OCI-LY7 (cell line): ENCODE data around the gene SP7. TPM values are rescaled to one million over a fixed set of nuclear protein-coding genes. Genes with fewer than 3 reads are reported as not detected.
"Not testable (repeated sequence)": the region's sequence is repeated elsewhere in the genome, so short reads cannot be mapped to it uniquely, and the experiment has no call there.

Experiments
- BruUV-seq: library from RNA; stranded (reverse); fragments of 400-500 nt; replicated peaks from 2 replicates; lab custom pipeline; 2021; lab: Mats Ljungman, UMichigan
- CTCF ChIA-PET: fragments of 300-600 bp; sonication (Branson Sonifier 250); formaldehyde crosslinking; loops from one replicate; lab custom pipeline; 2022; ENCODE audit warnings: antibody characterized with exemption; ENCODE audit not compliant: unreplicated experiment; lab: Charles Lee
- POLR2A ChIA-PET: fragments of 300-600 bp; sonication (Branson Sonifier 250); formaldehyde crosslinking; loops from one replicate; lab custom pipeline; 2022; ENCODE audit warnings: antibody characterized with exemption; lab: Charles Lee
- DNase-seq: peaks from one replicate; pipeline ENCODE4 v3.0.0-alpha.2; 2015; ENCODE audit warnings: low spot score
- H2AFZ ChIP-seq: fragments of 200-600 bp; sonication (generic), shearing (Covaris generic); 2 replicates; pipeline ENCODE4 v1.6.1; 2014; ENCODE audit warnings: mild to moderate bottlenecking, antibody characterized with exemption, low read length, moderate library complexity
- H3K27ac ChIP-seq: fragments of 200-600 bp; sonication (generic); 2 replicates; pipeline ENCODE4 v1.5.1; 2014; ENCODE audit warnings: mixed run types, low read depth, mild to moderate bottlenecking, moderate library complexity, low read length, inconsistent platforms; ENCODE audit not compliant: poor library complexity, severe bottlenecking
- H3K36me3 ChIP-seq: fragments of 200-600 bp; sonication (generic); 2 replicates; pipeline ENCODE4 v1.6.1; 2014; ENCODE audit warnings: mild to moderate bottlenecking, antibody characterized with exemption, low read length, moderate library complexity, mixed read lengths; ENCODE audit not compliant: insufficient read depth
- H3K4me1 ChIP-seq: fragments of 200-600 bp; sonication (generic); 2 replicates; pipeline ENCODE4 v1.5.1; 2014; ENCODE audit warnings: mild to moderate bottlenecking, low read length; ENCODE audit not compliant: insufficient read depth, poor library complexity, severe bottlenecking
- H3K4me2 ChIP-seq: fragments of 200-600 bp; sonication (generic); 2 replicates; pipeline ENCODE4 v1.6.1; 2014; ENCODE audit warnings: mild to moderate bottlenecking, low read length
- H3K4me3 ChIP-seq: fragments of 200-600 bp; sonication (generic); 2 replicates; pipeline ENCODE4 v1.5.1; 2014; ENCODE audit warnings: mild to moderate bottlenecking, low read depth, low read length; ENCODE audit not compliant: poor library complexity, severe bottlenecking
- H3K79me2 ChIP-seq: fragments of 200-600 bp; sonication (generic); 2 replicates; pipeline ENCODE4 v1.6.1; 2016; ENCODE audit warnings: low read depth, mild to moderate bottlenecking, low read length, moderate library complexity, mixed read lengths; ENCODE audit not compliant: insufficient read depth
- H3K9me2 ChIP-seq: fragments of 200-600 bp; sonication (generic); 2 replicates; pipeline ENCODE4 v1.6.1; 2016; ENCODE audit warnings: mild to moderate bottlenecking, low read length, mixed read lengths; ENCODE audit not compliant: insufficient read depth
- H3K9me3 ChIP-seq: fragments of 200-600 bp; sonication (generic); 2 replicates; pipeline ENCODE4 v1.6.1; 2014; ENCODE audit warnings: mild to moderate bottlenecking, mixed run types, low read length, mixed read lengths
- H4K20me1 ChIP-seq: fragments of 200-600 bp; sonication (generic); 2 replicates; pipeline ENCODE4 v1.6.1; 2014; ENCODE audit warnings: mild to moderate bottlenecking, antibody characterized with exemption, low read length, moderate library complexity, mixed read lengths; ENCODE audit not compliant: insufficient read depth
- EZH2phosphoT487 ChIP-seq: fragments of 200-600 bp; sonication (generic); IDR thresholded peaks from 2 replicates; pipeline ENCODE4 v1.6.1; 2018; ENCODE audit warnings: low read depth, borderline replicate concordance, mild to moderate bottlenecking, mixed run types, antibody characterized with exemption, low read length, moderate library complexity, mixed read lengths
- intact Hi-C: fragments of 100-400 bp; cut with micrococcal nuclease; formaldehyde crosslinking; loops from one replicate; pipeline ENCODE4 v1.10.0; 2022; ENCODE audit not compliant: unreplicated experiment
- total RNA-seq, 2 experiments: library from RNA; depleted of rRNA in 1 of 2; stranded (reverse); fragments of >200 nt in 1 of 2; shearing (Covaris generic) in 1 of 2; gene quantifications; 2 replicates each; pipeline ENCODE4 v1.2.3, GENCODE V29; 2014 to 2022
- TF ChIP-seq, protein P1 (sequence below): fragments of 200-600 bp; sonication (generic); conservative IDR thresholded peaks from 2 replicates; pipeline ENCODE4 v1.5.1; 2014; ENCODE audit warnings: mild to moderate bottlenecking, antibody characterized with exemption, low read length, moderate library complexity, mixed read lengths

The SP7 gene
- total RNA-seq, 2 experiments from 2014 or later, result 0.16 to 0.27 TPM

DNA sequence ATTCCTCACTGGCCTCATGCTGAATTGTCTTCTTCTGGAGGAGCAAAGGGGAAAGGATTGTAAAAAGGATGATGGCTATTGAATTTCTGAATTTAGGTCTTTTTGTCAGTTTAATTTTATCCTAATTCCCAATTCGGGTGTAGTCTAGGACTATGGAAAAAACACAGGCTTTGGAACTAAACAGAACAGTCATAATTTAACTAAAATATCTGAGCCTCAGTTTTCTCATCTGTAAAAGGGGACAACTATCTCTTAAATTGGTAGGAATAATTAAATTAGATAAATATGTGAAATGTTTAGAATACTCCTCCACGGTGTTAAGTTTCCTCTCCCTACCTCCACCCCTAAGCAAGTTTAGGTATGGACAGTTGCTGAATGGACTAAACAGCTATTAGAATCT lies 40.6 kb upstream of the SP7 start:
- POLR2A ChIA-PET, result interaction anchor here (0.6 kb wide), 1 partner anchor 19 kb away, joined by 3 read pairs; no protein-coding TSS in a partner anchor
- Histone ChIP-seq H4K20me1 (peaks cover 8% of the 10 kb centered on the region; the same call in 1 of the 2 replicates), H3K9me2 (no peaks in the 10 kb centered on the region), H3K4me1 (peaks cover 33% of the 10 kb centered on the region), H2AFZ (no peak overlapping the region), H3K4me3 (no peak overlapping the region), H3K4me2 (no peak overlapping the region), H3K27ac (no peak overlapping the region), H3K36me3 (peaks cover 9% of the 10 kb centered on the region; the same call in 1 of the 2 replicates), H3K9me3 (no peaks in the 10 kb centered on the region), H3K79me2 (peaks cover 11% of the 10 kb centered on the region; the same call in 1 of the 2 replicates)
- DNase-seq, result no peak
- TF ChIP-seq EZH2phosphoT487, result no peak
- TF ChIP-seq, protein P1, sequence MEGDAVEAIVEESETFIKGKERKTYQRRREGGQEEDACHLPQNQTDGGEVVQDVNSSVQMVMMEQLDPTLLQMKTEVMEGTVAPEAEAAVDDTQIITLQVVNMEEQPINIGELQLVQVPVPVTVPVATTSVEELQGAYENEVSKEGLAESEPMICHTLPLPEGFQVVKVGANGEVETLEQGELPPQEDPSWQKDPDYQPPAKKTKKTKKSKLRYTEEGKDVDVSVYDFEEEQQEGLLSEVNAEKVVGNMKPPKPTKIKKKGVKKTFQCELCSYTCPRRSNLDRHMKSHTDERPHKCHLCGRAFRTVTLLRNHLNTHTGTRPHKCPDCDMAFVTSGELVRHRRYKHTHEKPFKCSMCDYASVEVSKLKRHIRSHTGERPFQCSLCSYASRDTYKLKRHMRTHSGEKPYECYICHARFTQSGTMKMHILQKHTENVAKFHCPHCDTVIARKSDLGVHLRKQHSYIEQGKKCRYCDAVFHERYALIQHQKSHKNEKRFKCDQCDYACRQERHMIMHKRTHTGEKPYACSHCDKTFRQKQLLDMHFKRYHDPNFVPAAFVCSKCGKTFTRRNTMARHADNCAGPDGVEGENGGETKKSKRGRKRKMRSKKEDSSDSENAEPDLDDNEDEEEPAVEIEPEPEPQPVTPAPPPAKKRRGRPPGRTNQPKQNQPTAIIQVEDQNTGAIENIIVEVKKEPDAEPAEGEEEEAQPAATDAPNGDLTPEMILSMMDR, result no peak
- intact Hi-C loops, result no loop called here
- BruUV-seq, result no TSS peak
- CTCF ChIA-PET, result no interaction called here

DNA sequence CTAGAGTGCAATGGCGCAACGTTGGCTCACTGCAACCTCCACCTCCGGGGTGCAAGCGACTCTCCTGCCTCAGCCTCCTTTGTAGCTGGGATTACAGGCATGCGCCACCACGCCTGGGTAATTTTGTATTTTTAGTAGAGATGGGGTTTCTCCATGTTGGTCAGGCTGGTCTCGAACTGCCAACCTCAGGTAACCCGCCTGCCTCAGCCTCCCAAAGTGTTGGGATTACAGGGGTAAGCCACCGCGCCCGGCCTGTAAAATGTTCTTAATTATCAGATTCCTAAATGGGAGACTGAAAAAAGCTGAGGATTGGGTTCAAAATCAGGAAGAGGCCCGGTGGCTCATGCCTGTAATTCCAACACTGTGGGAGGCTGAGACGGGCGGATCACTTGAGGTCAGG lies 38.1 kb upstream of the SP7 start:
- intact Hi-C loops, H2AFZ ChIP-seq, H3K36me3 ChIP-seq, H3K27ac ChIP-seq, POLR2A ChIA-PET, H3K79me2 ChIP-seq, H3K9me3 ChIP-seq, BruUV-seq, H3K4me3 ChIP-seq, H4K20me1 ChIP-seq, CTCF ChIA-PET, DNase-seq, H3K4me2 ChIP-seq, H3K9me2 ChIP-seq: not testable (repeated sequence)
- H3K4me1 ChIP-seq, result peaks cover 36% of the 10 kb centered on the region

DNA sequence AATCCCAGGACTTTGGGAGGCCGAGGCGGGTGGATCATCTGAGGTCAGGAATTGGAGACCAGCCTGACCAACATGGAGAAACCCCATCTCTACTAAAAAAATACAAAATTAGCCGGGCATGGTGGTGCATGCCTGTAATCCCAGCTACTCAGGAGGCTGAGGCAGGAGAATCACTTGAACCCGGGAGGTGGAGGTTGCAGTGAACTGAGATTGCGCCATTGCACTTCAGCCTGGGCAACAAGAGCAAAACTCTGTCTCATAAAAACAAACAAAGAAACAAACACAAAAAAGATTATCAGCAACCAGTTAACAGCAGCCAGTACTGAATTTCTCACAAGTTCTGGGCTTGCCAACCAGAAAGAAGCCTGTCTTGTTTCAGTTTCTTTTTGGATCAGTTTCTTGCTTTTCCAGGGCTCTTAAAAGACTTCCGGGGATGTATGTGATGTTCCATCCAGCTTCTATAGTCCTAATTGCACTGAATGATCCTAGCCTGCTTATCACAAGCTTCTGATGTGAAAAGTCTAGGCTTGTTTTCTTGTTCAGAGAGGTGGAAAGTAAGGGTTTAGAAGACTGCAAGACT lies 37.5 kb upstream of the SP7 start:
- POLR2A ChIA-PET, result interaction anchor here (0.6 kb wide), 1 partner anchor 284 kb away, joined by 3 read pairs; no protein-coding TSS in a partner anchor
- peaks cover 30% of the 10 kb centered on the region for H3K4me1 ChIP-seq
- intact Hi-C loops, H3K9me2 ChIP-seq, H3K9me3 ChIP-seq, DNase-seq, H2AFZ ChIP-seq, CTCF ChIA-PET, H3K4me2 ChIP-seq, H3K79me2 ChIP-seq, H4K20me1 ChIP-seq, BruUV-seq, H3K27ac ChIP-seq, H3K4me3 ChIP-seq, H3K36me3 ChIP-seq: not testable (repeated sequence)
